Measurements from ENCODE around the gene IFT74.
"Not testable (repeated sequence)": the region's sequence is repeated elsewhere in the genome, so short reads cannot be mapped to it uniquely, and the experiment has no call there.

Gene IFT74

DNA sequence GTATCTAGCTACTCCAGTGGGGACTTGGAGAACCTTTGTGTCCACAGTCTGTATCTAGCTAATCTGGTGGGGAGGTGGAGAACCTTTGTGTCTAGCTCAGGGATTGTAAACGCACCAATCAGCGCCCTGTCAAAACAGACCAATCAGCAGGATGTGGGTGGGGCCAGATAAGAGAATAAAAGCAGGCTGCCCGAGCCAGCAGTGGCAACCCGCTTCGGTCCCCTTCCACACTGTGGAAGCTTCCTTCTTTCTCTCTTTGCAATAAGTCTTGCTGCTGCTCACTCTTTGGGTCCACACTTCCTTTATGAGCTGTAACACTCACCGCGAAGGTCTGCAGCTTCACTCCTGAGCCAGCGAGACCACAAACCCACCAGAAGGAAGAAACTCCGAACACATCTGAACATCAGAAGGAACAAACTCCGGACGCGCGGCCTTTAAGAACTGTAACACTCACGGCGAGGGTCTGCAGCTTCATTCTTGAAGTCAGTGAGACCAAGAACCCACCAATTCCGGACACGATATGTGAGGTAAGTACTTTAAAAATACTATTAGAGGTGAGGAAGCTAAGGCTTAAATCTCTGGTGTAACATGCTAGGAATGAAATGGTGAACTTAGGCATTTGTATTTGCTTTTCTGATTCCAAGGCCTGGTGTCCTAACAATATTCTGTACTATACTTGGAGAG lies 137.3 kb downstream of the IFT74 start:
- no CpG with 5 or more reads among the region's 17 CpGs for WGBS (ENCODE audit: insufficient coverage, insufficient read length)
- not testable (repeated sequence) for H3K36me3 ChIP-seq (ENCODE audit: control insufficient read depth, insufficient read depth, low read length); H3K27ac ChIP-seq (ENCODE audit: low read length); DNase-seq (ENCODE audit: low read depth, low spot score); H3K27me3 ChIP-seq (ENCODE audit: control insufficient read depth, insufficient read depth, low read length); H3K4me3 ChIP-seq (ENCODE audit: low read length); H3K4me1 ChIP-seq (ENCODE audit: control insufficient read depth, insufficient read depth, low read length); H3K9me3 ChIP-seq (ENCODE audit: control insufficient read depth, insufficient read depth, low read length)

DNA sequence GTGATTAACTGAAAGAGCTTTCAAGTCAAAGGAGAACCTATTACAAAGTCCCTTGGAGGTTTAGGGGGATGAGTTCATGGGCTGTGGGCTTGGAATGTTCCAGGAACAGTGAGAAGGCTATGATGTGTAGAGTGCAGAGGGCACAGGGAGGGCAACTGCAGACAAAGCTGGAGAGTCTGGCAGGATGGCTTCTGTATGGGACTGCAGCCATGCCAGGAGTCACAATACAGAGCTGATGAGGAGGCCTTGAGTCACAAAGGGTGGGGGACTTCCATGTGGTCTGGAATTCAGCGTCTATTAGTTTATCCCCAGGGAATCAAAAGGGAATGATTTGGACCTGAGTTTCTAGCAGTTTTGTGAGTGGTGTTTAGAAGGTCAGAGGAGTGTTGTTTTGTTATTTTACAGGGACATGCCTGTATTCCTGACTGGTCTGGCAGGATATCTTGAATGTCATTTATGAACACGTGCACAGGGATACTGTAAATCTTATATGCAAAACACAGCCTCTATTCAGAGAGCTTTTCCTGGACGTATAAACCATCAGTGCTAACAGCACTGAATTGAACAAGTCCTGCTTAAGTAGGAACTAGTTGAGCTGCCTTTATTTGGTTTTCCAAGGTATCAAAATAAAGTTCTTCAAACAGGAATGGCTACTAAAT lies 138.6 kb downstream of the IFT74 start:
- Histone ChIP-seq H3K36me3 (ENCODE audit: control insufficient read depth, insufficient read depth, low read length) (no peaks in the 10 kb centered on the region), H3K4me1 (ENCODE audit: control insufficient read depth, insufficient read depth, low read length) (no peaks in the 10 kb centered on the region), H3K9me3 (ENCODE audit: control insufficient read depth, insufficient read depth, low read length) (no peaks in the 10 kb centered on the region), H3K27ac (ENCODE audit: low read length) (no peak overlapping the region), H3K27me3 (ENCODE audit: control insufficient read depth, insufficient read depth, low read length) (no peaks in the 10 kb centered on the region), H3K4me3 (ENCODE audit: low read length) (no peak overlapping the region)
- WGBS (ENCODE audit: insufficient coverage, insufficient read length): no CpG with 5 or more reads among the region's 3 CpGs
- DNase-seq (ENCODE audit: low read depth, low spot score): no peak

DNA sequence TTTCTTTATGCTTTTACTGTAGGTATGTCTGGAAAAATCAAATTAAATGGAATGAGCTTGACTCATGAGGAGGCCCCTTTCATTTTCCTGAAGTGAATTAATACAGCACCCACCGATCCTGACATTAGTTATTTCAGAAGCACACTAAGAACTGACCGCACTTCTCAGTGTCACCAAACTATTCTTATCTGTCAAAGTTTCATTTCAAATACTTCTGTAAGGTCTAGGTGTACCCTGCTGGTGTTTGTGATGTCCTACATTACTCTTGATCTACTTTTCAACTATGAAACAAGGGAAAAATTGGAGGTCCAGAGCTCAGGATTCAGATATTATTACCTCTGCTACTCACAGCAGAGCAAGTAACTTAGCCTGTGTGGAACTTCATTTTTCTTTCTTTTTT lies 151.0 kb downstream of the IFT74 start:
- no CpG with 5 or more reads among the region's 2 CpGs for WGBS (ENCODE audit: insufficient coverage, insufficient read length)
- Histone ChIP-seq H3K27ac (ENCODE audit: low read length) (no peak overlapping the region), H3K27me3 (ENCODE audit: control insufficient read depth, insufficient read depth, low read length) (no peaks in the 10 kb centered on the region), H3K36me3 (ENCODE audit: control insufficient read depth, insufficient read depth, low read length) (no peaks in the 10 kb centered on the region), H3K9me3 (ENCODE audit: control insufficient read depth, insufficient read depth, low read length) (no peaks in the 10 kb centered on the region), H3K4me1 (ENCODE audit: control insufficient read depth, insufficient read depth, low read length) (0 out of 2 replicates have a peak, but pooled peaks cover 2% of the 10 kb centered on the region), H3K4me3 (ENCODE audit: low read length) (no peak overlapping the region)
- DNase-seq (ENCODE audit: low read depth, low spot score): no peak

DNA sequence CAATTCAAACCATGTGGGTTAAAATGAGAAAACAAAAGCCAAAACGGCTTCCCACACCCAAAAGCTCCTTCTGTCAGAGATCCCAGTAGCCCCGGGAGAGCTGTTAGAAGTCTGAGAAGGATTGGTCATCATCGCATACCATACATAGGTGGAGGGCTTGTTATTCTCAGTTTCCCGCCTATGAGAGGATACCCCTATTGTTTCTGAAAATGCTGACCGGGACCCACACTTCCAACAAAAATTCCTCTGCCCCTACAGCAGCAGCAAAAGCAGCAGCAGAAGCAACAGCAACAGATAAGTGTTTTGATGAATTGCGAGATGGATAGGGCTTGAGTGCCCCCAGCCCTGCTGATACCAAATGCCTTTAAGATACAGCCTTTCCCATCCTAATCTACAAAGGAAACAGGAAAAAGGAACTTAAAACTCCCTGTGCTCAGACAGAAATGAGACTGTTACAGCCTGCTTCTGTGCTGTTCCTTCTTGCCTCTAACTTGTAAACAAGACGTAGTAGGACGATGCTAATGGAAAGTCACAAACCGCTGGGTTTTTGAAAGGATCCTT lies 152.8 kb downstream of the IFT74 start, which contains the start of gene TEK:
Gene TEK, plus strand, starts transcription at position 245 of the 561 bp plus-strand sequence. CDS start 366 bp downstream, outside the sequence.
- 0 out of 2 replicates have a peak, but pooled peaks cover 2% of the 10 kb centered on the region for H3K4me1 ChIP-seq (ENCODE audit: control insufficient read depth, insufficient read depth, low read length)
- WGBS (ENCODE audit: insufficient coverage, insufficient read length): no CpG with 5 or more reads among the region's 9 CpGs
- peak within 1 kb of the TSS; percentile 32; the same call in 1 of the 2 replicates for H3K4me3 ChIP-seq (ENCODE audit: low read length)
- H3K36me3 ChIP-seq (ENCODE audit: control insufficient read depth, insufficient read depth, low read length): no peaks in the 10 kb centered on the region
- no peaks in the 10 kb centered on the region for H3K27me3 ChIP-seq (ENCODE audit: control insufficient read depth, insufficient read depth, low read length)
- peak; percentile 20 for DNase-seq (ENCODE audit: low read depth, low spot score)
- H3K9me3 ChIP-seq (ENCODE audit: control insufficient read depth, insufficient read depth, low read length): no peaks in the 10 kb centered on the region
- no peak within 1 kb of the TSS for H3K27ac ChIP-seq (ENCODE audit: low read length)

DNA sequence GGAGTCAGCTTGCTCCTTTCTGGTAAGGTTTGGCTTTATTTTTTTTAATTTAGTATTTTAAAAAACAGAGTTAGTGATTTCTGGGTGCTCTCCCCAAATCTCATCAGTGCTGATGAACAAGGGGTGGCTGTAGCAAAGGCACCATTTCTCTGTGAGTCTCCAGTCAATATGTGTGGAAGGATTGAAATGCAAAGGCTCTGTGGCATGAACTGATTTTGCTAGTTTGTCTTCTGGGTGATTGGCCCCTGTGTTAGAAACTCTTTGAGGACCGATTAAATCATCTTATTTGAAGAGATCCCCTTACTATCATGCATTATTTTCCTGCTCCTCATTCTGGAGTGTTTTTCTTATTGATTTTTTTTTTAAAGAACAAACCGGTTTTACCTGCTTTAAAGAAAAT lies 153.4 kb downstream of the IFT74 start:
- no CpG with 5 or more reads among the region's 2 CpGs for WGBS (ENCODE audit: insufficient coverage, insufficient read length)
- no peaks in the 10 kb centered on the region for H3K36me3 ChIP-seq (ENCODE audit: control insufficient read depth, insufficient read depth, low read length)
- H3K9me3 ChIP-seq (ENCODE audit: control insufficient read depth, insufficient read depth, low read length): no peaks in the 10 kb centered on the region
- no peaks in the 10 kb centered on the region for H3K27me3 ChIP-seq (ENCODE audit: control insufficient read depth, insufficient read depth, low read length)
- 0 out of 2 replicates have a peak, but pooled peaks cover 2% of the 10 kb centered on the region for H3K4me1 ChIP-seq (ENCODE audit: control insufficient read depth, insufficient read depth, low read length)
- DNase-seq (ENCODE audit: low read depth, low spot score): no peak
- peak overlapping the region; percentile 32; the same call in 1 of the 2 replicates for H3K4me3 ChIP-seq (ENCODE audit: low read length)
- no peak overlapping the region for H3K27ac ChIP-seq (ENCODE audit: low read length)

DNA sequence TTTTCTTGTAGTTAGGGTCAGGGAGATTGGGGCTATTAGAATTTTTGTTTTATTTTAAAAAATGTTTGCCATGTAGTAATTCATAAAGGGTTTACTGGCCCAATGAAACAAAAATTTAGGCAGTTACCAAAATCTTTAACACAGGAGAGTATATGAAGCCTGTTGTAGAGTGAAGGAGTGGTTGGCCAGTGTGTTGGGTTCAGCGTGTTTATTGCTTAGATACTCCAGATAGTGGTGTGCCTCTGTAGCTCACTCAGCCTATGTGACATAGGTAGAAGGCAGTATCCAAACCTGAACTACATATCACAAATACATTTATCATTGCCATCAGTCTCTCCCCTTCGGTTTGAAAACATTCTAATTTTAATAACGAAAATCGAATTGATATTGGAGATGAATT lies 154.0 kb downstream of the IFT74 start:
- no peak for DNase-seq (ENCODE audit: low read depth, low spot score)
- Histone ChIP-seq H3K9me3 (ENCODE audit: control insufficient read depth, insufficient read depth, low read length) (no peaks in the 10 kb centered on the region), H3K27ac (ENCODE audit: low read length) (no peak overlapping the region), H3K4me1 (ENCODE audit: control insufficient read depth, insufficient read depth, low read length) (0 out of 2 replicates have a peak, but pooled peaks cover 2% of the 10 kb centered on the region), H3K36me3 (ENCODE audit: control insufficient read depth, insufficient read depth, low read length) (no peaks in the 10 kb centered on the region), H3K4me3 (ENCODE audit: low read length) (no peak overlapping the region), H3K27me3 (ENCODE audit: control insufficient read depth, insufficient read depth, low read length) (no peaks in the 10 kb centered on the region)
- 100% methylated on average over 2 of the region's 4 CpGs for WGBS (ENCODE audit: insufficient coverage, insufficient read length)

DNA sequence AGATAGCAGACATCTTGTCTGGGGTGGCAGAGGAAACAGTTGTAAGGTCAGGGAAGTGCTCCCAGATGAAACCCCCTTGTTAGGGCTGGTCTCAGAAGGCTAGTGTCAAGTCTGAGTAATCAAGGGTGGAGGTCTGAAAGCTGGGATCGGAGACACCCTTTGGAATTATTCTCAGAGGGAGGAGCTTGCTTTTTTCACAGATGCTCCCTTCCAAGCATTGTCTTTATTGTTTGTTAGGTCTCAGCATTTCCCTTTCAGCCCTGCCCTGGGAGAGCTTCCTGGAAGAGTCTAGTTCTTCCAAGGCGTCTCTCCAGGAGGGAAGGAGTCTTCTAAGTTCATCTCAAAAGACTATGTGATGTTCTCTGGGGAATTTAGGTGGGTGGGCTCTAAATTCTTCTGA lies 156.0 kb downstream of the IFT74 start:
- no peak for DNase-seq (ENCODE audit: low read depth, low spot score)
- no CpG with 5 or more reads among the region's 2 CpGs for WGBS (ENCODE audit: insufficient coverage, insufficient read length)
- Histone ChIP-seq H3K27me3 (ENCODE audit: control insufficient read depth, insufficient read depth, low read length) (no peaks in the 10 kb centered on the region), H3K27ac (ENCODE audit: low read length) (no peak overlapping the region), H3K4me3 (ENCODE audit: low read length) (no peak overlapping the region), H3K4me1 (ENCODE audit: control insufficient read depth, insufficient read depth, low read length) (0 out of 2 replicates have a peak, but pooled peaks cover 2% of the 10 kb centered on the region), H3K9me3 (ENCODE audit: control insufficient read depth, insufficient read depth, low read length) (no peaks in the 10 kb centered on the region), H3K36me3 (ENCODE audit: control insufficient read depth, insufficient read depth, low read length) (no peaks in the 10 kb centered on the region)
